Measurements from ENCODE around the gene EPB41L4A. TPM values are rescaled to one million over a fixed set of nuclear protein-coding genes. Genes with fewer than 3 reads are reported as not detected.
"Not testable (repeated sequence)": the region's sequence is repeated elsewhere in the genome, so short reads cannot be mapped to it uniquely, and the experiment has no call there.

The EPB41L4A gene
- total RNA-seq, 1 donor from 2014 or later, result 18.0 TPM

DNA sequence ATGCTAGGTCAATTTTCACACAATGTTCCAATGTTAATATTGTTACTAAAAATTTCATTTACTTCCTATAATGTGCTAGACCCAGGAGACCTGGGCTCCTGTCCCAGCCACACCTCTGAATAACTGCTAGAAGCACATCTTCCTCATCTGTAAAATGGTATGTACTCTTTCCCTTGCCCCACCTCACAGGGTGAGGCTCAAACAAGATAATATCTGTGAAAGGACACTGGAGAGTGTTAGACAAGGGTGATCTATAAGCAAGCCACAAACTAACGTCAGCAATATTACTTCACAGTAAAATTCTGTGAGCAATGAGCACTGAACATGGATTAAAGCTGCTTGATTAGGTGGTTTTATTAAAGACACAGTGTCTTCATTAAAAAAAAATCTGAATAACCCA lies 186.4 kb downstream of the EPB41L4A start:
- DNase-seq (ENCODE audit: low spot score), result no peak
- intact Hi-C loops (cut with DNase I), result no loop called here

DNA sequence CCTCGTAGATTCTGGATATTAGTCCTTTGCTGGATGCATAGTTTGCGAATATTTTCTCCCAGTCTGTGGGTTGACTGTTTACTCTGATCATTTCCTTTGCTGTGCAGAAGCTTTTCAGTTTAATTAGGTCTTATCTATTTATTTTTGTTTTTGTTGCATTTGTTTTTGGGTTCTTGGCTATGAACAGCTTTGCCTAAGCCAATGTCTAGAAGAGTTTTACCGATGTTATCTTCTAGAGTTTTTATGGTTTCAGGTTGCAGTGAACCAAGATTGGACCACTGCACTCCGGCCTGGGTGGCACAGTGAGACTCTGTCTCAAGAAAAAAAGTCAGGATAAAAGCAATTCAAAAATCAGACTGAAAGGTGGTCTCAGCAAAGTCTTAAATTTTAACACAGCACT lies 188.5 kb downstream of the EPB41L4A start:
- intact Hi-C loops (cut with DNase I), result no loop called here
- no peak for DNase-seq (ENCODE audit: low spot score)

GRCh38 chr5:112228667-112229066 lies 190.4 kb downstream of the EPB41L4A start:
- intact Hi-C loops (cut with DNase I), result no loop called here
- DNase-seq (ENCODE audit: low spot score), result peak; percentile 89

- intact Hi-C loops (cut with DNase I), result no loop called here
- DNase-seq (ENCODE audit: low spot score), result no peak
Measured at GRCh38 chr5:112227911-112228631, 191.0 kb downstream of the EPB41L4A start.

GRCh38 chr5:112226215-112226614 lies 192.9 kb downstream of the EPB41L4A start:
- intact Hi-C loops (cut with DNase I), result no loop called here
- no peak for DNase-seq (ENCODE audit: low spot score)

GRCh38 chr5:112222997-112223396 lies 196.1 kb downstream of the EPB41L4A start:
- intact Hi-C loops (cut with DNase I); DNase-seq (ENCODE audit: low spot score): not testable (repeated sequence)

DNA sequence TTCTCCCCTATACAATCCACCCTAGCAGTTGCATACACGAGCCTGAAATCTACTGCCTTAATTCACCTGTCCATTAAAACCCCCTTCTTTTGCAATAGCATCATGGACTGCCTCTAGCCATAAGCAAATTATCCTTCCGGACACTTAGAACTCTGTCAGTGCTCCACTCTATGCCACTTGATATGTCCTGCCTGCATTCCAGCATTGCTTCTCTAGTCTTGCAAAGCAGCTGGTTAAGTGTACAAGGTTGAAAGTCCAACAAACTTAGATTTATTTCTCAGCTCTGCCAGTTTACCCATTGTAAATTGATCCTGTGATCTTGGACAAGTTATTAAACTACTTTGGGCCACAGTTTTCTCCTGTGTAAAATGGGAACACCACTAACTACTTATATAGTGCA lies 197.9 kb downstream of the EPB41L4A start:
- no peak for DNase-seq (ENCODE audit: low spot score)
- intact Hi-C loops (cut with DNase I), result no loop called here

DNA sequence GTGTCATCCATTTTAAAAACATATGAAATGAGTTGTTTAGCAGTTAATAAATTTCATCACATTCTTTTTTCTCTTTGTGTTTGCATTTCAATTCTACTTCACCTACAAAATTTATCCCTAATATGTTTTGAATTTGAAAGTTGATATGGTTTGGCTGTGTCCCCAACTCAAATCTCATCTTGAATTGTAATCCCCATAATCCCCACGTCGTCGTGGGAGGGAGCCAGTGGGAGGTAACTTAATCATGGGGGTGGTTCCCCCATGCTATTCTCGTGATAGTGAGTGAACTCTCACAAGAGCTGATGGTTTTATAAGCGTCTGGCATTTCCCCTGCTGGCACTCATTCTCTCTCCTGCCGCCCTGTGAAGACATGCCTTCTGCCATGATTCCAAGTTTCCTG lies 200.1 kb downstream of the EPB41L4A start:
- no peak for DNase-seq (ENCODE audit: low spot score)
- intact Hi-C loops (cut with DNase I), result no loop called here

DNA sequence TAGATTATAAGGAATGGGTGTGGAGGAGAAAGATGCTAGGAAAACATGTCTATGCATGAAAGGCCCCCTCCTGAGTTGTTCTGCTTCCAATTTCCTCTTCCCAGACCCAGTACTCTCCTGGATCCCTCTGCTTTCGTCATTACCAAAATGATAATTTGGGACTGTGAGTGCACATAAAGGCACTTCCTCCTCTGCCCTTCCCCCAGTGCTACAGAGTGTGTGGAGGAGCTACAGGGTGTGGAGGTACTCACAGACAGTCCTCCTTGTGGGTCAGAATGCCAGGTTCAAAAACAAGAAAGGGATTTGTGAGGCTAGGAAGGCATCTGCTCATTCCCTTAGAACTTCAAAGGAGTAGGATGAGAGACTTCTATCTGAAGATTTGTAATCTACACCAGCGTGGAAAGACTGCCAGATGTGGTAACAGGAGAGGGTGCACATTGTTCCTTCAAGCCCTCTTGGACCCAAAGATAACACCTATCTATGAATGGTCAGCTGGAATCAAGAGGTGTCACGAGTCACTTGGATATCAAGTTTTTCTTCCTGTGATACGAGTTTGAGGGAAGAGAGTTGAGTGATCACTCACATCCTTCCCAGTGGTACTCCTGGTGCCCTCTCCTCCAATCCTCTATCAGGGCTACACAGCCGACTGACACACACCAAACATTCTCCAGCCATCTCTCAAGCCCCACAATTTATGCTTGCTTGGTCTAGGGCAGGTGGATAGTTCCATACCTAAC lies 201.1 kb downstream of the EPB41L4A start:
- intact Hi-C loops (cut with DNase I), result no loop called here
- no peak for DNase-seq (ENCODE audit: low spot score)

GRCh38 chr5:112216140-112216539 lies 202.9 kb downstream of the EPB41L4A start:
- intact Hi-C loops (cut with DNase I), result no loop called here

DNA sequence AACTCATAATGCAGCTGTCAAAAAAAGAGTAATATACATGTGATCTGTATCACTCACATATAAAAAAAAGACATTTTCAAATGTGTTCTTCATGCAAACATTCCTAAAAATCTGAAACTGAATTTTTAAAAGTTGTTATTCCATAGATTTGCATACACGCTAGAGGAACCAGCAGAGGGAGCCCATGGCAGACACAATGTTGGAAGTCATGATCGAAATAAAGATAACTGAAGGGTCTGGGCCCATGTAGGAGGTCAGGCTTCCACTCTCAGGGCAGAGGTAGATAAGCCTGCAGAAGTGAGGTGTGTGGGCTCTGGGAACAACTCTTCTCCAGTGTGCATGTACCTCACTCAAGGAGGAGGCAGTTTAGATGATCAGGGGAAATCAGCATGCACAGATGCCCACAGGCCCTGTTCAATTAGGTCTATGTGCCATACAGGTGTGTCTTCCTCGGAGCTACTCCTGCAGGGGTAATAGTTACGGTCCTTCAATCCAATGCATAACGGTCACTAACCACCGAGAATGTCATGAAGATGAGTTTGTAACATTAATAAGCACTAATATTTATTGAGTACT lies 208.6 kb downstream of the EPB41L4A start:
- no peak for DNase-seq (ENCODE audit: low spot score)
- intact Hi-C loops (cut with DNase I), result loop anchor here (1.0 kb wide), 1 partner anchor 210 kb away; no protein-coding TSS in a partner anchor

More at GRCh38 chr5:112216140-112216539, 202.9 kb downstream of the EPB41L4A start:
- DNase-seq (ENCODE audit: low spot score), result no peak

- intact Hi-C loops (cut with DNase I), result loop anchor here (10.0 kb wide), 1 partner anchor 286 kb away; no protein-coding TSS in a partner anchor
- DNase-seq (ENCODE audit: low spot score), result no peak
Measured at GRCh38 chr5:112208699-112209615, 210.1 kb downstream of the EPB41L4A start.

GRCh38 chr5:112208195-112208594 lies 210.9 kb downstream of the EPB41L4A start:
- intact Hi-C loops (cut with DNase I), result loop anchor here (10.0 kb wide), 1 partner anchor 287 kb away; no protein-coding TSS in a partner anchor
- DNase-seq (ENCODE audit: low spot score), result not testable (repeated sequence)

DNA sequence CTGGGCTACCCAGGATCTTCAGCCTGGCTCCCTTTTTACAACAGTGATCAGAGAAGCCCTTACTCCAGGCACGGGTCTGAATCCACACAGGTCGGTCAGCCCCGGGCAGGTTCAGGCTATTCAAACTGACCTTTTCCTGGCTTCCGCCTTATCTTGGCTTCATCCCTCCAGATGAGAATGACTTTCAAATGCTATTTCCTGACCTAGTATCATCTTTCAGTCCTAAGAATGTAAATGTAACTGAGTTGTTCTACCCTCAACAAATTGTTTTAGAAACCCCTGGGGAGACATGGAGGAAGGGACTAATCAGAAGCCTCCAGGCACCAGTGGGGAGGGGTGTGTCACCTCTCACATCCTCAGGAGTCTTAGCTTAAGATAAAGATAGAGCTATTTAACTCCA lies 213.2 kb downstream of the EPB41L4A start:
- intact Hi-C loops (cut with DNase I), result loop anchor here (10.0 kb wide), 1 partner anchor 289 kb away; no protein-coding TSS in a partner anchor
- DNase-seq (ENCODE audit: low spot score), result no peak

DNA sequence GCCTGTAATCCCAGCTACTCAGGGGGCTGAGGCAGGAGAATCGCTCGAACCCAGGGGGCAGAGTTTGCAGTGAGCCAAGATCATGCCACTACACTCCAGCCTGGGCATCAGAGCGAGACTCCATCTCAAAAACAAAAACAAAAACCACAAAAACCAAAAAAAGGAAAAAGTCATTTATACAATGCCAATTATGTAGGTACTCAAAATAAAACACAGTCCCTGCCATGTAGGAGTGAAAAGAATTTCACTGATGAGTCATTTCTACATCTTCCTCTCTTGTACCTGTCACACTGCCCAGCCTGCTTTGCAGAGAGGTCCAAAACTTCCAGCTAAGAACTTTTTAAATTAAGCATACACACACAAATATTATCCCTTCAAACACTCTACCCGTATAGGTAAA lies 215.8 kb downstream of the EPB41L4A start:
- DNase-seq (ENCODE audit: low spot score), result no peak
- intact Hi-C loops (cut with DNase I), result loop anchor here (10.0 kb wide), 1 partner anchor 292 kb away; no protein-coding TSS in a partner anchor

DNA sequence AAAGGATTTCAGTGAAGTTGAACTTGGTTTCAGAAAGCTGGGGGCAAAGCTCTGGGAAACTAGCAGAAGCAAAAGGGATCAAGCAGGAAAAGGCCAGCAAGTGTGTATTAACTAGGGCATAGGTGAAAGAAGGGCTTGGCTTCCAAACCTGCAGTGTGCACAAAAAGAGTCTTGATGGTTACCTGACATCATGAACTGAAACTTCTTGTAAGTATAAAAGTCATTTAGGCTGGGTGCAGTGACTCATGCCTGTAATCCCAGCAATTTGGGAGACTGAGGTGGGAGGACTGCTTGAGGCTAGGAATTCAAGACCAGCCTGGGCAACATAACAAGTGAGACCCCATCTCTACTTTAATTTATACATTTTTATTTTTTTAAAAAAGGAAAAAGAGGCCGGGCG lies 216.4 kb downstream of the EPB41L4A start:
- intact Hi-C loops (cut with DNase I), result loop anchor here (10.0 kb wide), 1 partner anchor 292 kb away; no protein-coding TSS in a partner anchor
- DNase-seq (ENCODE audit: low spot score), result no peak

- DNase-seq (ENCODE audit: low spot score), result no peak
- intact Hi-C loops (cut with DNase I), result loop anchor here (10.0 kb wide), 1 partner anchor 294 kb away; no protein-coding TSS in a partner anchor
Measured at GRCh38 chr5:112201141-112201540, 217.9 kb downstream of the EPB41L4A start.

DNA sequence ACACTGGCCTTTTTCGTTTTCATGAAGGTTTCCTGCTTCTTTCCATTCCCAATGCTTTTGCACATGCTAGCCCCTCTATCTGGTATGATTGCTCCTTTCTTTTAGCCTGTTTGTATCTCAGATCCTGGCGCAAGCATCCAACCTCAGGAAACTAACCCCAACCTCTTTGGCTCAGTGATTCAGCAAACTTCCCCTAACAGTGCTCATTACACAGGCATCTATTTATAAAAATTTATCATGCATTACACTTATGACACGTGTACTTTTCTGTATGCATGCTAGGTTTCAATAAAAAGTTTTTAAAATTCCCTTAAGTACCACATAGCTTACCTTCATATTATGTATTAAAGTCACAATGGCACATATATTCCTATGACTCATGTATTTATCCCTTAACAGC lies 218.9 kb downstream of the EPB41L4A start:
- DNase-seq (ENCODE audit: low spot score), result no peak
- intact Hi-C loops (cut with DNase I), result loop anchor here (10.0 kb wide), 1 partner anchor 295 kb away; no protein-coding TSS in a partner anchor

DNA sequence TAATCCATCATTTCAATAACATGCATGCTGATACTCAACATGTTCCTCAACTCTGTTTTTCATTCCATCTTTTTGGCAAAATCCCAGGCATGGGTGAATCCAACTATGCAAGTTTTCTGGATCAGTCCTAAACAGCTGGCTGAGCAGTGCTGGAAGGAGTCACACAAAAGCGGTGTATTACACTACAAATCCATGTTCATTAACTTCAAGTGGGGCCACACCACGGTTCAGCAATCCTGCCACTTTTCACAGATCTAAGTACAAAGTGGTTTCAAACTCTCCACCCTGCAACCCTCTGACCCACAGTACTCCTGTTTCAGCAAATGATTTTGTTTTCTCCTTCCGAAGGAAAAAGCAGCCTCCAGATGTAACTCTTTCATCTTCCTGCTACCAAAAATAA lies 222.5 kb downstream of the EPB41L4A start:
- no peak for DNase-seq (ENCODE audit: low spot score)
- intact Hi-C loops (cut with DNase I), result no loop called here
